SK-N-DZ (cell line): ENCODE data around the gene PDE1A. TPM values are rescaled to one million over a fixed set of nuclear protein-coding genes. Genes with fewer than 3 reads are reported as not detected.

ENCODE experiments used
- DNase-seq: peaks from one replicate; pipeline ENCODE4 v3.0.0-alpha.2; 2015; ENCODE audit warnings: low spot score
- polyA plus RNA-seq, 2 experiments: library from polyadenylated mRNA; depleted of rRNA; stranded (reverse); fragments of >200 nt; gene quantifications; 2 replicates each; pipeline ENCODE4 v1.2.3, GENCODE V29; 2014

Gene PDE1A
- polyA plus RNA-seq (2014; cell fraction: cytosol; rRNA removed) = 1.6 and 2.0 TPM in 2 replicates
- polyA plus RNA-seq (2014; cell fraction: nucleus; rRNA removed) = 1.7 and 2.2 TPM in 2 replicates

DNA sequence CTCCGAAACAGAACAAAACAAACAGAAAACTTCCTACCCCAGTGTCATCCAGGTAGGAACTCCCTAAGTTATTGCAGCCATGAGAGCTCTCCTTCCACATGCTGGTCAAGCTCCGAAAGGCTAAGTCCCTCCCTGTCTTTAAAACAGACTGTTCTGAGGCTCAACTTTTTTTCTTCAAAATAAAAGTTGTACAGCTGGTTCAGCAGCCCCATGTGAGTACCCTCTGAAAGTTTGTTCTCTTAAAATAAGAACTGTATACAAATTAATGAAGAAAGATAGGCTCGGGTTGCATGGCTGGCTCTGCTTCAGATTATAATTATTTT lies at the start of gene PDE1A:
TSS of gene PDE1A (minus strand) at position 119 of the 323 bp plus-strand sequence.
- no peak for DNase-seq

DNA sequence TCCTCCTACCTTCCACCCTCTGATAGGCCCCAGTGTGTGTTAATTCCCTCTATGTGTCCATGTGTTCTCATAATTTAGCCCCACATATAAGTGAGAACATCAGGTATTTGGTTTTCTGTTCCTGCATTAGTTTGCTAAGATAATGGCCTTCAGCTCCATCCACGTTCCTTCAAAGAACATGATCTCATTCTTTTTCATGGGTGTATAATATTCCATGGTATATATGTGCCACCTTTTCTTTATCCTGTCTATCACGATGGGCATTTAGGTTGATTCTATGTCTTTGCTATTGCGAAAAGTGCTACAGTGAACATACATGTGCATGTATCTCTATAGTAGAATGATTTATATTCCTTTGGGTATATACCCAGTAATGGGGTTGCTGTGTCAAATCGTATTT lies 46.8 kb upstream of the PDE1A start:
- DNase-seq = no peak

DNA sequence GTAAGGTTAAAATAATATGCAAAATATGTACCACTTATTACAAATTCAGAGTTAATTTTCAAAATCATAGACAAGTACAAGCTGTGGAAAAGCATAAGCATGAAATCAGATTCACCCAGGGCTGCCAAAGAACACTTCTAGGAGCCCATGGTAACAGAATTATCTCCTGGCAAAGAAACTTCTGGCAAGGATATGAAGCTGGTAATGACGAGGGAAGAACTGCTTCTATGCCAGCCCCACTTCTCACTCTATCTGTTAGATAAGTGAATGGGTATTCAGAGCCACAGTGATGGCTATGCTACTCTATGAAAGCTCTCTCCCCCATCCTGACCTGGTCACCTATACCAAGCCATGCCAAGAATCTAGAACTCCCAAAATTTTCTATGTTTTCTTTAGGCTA lies 36.9 kb upstream of the PDE1A start:
- no peak for DNase-seq

DNA sequence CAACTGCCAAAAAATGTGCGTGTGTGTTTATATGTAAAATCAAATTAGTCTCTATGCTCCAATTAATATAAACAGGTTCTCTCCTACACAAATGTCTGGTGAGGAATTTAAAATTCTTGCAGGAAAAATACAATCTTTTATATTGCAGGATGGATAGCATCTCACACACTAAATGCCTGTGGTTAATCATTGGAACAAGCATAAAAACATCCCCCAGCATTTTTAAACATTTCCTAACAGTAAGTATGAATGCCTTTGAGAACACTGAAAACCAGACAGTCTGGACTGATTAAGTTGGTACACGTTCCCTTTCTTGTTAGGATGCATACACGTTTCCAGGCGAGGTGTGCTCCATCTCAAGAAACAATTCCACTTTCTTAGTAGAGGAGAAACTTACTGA lies 29.9 kb upstream of the PDE1A start:
- DNase-seq = no peak

DNA sequence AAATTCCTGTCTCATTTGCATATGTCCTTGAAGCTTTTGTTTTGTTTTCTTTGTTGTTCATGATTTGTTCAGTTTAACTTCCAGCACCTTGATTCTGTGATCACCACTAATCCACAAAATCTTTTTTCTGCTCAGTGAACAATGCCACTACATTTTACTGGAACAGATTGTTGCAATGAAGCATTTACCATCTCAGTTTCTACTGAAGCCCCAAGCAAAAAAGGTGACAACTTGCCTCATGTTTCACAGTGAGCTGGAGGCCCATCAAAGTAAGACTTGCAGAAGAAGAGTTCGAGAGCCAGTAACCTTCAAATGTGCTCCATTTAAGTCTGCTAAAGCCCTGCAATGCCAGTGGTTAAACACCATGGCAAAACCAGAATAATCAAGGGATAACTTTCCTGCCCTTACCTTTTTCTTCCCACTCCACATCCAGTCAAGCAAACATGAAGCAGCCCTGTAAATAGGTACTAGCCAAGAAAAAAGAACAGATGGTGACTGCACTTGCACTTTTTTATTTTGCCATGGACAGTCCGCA lies 25.7 kb upstream of the PDE1A start:
- no peak for DNase-seq

DNA sequence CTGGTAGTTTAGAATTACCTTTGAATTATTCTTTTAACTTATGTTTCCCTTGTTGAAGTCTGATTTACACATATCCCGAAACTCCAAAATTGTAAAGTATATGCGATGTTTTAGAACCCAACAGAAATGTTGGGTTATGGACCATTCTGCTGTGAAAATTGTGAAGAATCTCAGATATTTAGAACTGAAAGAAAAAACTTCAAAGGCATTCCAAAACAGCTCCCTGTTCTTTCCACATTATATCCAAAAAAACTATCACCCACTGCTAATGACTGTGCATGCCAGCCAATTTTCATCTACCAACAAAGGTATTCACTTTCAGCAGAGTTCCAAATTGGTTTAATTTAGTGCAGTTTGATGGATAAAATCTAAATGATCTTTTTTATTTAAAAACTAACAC lies 21.5 kb upstream of the PDE1A start:
- no peak for DNase-seq

DNA sequence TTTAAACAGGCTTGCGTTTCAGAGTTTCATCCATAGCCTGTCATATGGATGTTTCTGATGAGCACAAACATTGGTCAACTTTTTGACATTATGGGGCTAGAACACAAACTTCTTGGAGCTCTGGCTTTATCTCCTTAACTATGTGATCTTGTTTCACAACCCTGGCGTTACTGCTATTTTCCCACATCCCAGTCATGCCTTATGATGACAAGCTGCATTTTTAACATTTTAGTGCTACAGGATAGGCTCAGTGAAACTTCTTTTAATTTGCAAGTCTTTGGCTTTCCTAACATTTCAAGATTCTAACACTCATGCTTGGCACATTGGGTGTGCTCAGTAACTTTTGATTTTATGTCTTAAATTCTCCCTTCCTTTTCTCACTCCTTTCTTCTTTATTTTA lies 21.0 kb upstream of the PDE1A start:
- no peak for DNase-seq

DNA sequence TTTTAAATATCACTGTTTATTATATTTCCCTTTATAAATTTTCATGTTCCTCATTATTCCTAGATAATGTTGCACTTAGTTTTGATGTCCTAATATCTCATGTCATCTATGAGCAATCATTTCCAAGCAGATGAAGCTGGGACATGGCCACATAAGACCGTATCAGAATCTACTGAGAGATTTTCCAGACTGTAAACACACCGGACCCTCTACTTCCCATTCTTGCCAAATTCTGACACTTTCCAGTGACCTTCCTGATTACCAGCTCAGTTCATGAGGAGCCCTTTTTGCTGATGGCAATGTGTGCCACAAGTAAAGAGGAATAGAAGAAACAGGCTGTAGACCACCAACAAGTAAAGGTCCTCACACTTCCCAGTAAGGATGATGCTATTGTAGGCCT lies 20.3 kb upstream of the PDE1A start:
- DNase-seq = no peak

DNA sequence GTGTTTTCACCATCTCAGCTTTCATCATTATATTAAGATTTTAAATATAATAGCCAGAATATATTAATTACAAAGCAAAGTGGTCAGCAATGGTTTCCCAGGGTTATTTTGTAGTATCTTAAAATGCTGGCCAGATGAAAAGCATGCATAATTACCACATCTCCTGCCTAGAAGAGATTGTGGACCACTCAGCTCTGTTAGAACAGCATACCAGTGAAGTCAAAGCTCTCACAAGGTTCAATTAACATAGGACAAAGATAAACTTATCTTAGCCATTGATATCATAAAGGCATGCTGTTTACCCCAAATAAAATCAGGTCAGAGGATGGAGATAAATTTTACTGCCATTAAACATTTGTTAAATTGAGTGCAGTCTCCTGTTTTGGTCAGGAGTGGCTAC lies 19.3 kb upstream of the PDE1A start:
- DNase-seq = no peak

DNA sequence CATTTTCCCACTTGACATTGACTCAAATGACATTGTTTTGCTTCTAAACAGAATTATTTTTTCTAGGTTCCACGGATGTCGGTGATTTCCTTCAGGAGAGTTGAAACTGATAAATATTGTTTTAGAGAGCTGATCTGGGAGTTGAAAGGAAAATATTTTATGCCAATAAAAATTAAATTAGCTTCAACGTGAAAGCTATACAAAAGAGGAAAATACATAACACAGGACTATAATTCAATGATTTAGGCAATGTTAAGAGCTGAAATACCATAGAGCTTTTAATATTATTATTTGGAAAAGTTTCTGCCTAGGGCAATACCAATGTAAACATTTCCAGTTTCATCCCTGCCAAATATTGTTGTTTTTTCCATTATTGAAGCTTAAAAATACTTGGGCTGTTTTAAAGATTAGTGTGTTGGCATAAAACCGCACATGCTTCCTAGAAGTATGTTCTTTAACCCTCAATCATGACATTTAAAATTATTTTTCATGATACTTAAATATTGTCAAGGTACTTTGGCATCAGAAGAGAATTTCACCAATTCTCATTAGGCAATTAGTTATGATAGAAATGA lies 18.6 kb upstream of the PDE1A start:
- DNase-seq = no peak

DNA sequence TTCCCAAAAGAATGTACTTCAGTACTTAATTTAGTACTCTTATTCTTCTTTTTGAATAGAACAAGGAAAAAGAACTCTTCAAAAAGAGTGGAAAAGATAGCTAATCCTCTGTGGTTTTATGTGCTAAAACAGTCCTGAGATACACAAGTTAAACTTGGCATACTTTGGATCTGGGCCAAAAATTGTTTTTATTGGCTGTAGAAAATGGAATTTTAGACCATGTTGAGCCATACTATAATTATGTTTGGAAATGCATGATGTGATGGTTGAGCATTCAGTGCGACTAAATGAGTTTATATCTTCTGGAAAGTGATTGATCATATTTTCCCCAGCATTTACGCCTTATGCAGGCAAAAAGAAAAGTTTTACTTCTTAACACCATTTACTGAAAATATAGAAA lies 18.0 kb upstream of the PDE1A start:
- DNase-seq = no peak

DNA sequence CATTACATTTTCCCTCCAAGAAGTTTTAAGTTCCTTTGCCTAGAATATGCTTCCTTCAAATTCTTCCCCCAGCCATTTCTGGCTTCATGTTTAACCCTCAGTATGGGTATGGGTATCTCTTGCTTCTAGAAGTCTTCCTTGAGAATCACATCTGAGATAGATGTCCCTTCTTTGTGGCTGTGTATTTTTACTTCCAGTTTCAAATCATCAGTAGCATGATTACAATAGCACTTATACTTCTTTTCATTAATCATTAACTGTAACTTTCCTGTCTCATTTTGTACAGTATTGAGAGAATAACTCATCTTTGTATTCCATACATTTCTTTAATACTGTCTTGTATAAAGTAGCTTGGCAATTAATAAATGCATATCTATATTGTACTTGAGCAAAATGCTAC lies 17.3 kb upstream of the PDE1A start:
- DNase-seq = no peak

DNA sequence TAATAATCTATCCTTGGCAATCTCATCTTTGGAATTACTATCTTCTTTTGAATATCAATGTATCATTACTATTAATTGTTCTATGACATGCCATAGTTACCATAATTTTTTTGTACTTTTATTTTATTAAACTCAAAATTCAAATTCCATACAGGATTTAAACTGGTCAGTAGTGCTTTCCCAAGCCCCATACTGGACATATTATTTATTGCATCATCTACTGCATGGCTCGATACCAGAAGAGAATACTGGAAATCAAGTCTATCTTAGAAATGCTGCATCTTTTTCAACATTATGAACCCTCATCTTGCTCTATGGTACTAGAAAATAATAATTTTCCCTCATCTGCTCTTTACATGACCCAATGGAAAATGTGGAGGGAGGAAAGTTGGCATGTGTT lies 9.4 kb upstream of the PDE1A start:
- DNase-seq = no peak

DNA sequence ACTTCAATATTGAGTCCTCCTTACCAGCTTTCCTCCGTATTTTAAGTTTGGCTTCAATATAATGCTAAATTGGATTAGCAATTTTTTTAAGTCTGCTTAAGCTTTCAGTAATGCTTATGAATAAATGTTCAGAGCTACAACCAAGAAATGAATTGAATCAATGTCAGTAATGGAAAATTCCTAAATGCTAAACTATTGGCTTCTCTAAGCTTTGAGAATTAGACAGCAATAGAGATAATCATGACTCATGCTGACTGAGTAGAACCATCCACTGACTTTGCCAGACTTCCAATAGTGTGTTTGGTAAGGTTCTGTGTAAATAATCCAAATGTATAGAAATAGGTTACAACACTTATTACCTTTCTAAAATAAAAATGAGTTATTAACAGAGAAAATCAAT lies 8.9 kb upstream of the PDE1A start:
- DNase-seq = no peak

DNA sequence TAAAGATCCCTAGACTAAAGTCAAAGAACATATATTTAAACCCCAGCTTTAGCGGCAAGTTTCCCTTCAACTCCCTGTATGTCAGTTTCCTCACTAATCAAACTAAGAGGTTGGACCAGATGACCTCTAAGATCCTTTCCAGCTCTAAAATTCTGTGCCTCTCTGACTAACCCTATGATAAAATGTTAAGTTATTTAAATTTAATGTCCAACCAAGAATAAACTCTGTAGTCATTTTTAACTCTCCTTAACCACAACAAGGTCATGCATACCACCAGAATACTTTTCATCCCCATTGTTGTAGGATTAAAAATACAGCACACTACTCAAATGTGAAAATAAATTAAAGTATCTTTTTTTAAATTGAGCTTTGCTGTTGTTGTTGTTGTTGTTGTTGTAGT lies 5.2 kb upstream of the PDE1A start:
- DNase-seq = no peak

DNA sequence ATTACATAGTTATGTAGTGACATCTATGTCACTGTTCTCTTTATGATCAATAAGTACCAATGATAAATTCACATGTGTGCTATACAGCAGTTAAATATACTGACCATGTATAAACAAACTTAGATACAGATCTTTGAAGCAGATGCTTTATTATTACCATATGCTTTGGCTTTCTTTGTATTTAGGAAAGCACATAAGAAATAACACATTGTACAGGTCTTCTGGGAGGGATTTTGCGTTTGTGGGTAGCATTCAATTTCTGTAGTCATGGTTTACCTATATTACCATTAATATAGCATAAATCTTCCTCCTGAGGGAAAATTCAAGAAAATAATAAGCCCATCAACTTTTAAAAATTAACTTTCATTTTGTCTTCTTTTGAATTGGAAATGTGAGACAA lies 1.6 kb upstream of the PDE1A start:
- DNase-seq = no peak

DNA sequence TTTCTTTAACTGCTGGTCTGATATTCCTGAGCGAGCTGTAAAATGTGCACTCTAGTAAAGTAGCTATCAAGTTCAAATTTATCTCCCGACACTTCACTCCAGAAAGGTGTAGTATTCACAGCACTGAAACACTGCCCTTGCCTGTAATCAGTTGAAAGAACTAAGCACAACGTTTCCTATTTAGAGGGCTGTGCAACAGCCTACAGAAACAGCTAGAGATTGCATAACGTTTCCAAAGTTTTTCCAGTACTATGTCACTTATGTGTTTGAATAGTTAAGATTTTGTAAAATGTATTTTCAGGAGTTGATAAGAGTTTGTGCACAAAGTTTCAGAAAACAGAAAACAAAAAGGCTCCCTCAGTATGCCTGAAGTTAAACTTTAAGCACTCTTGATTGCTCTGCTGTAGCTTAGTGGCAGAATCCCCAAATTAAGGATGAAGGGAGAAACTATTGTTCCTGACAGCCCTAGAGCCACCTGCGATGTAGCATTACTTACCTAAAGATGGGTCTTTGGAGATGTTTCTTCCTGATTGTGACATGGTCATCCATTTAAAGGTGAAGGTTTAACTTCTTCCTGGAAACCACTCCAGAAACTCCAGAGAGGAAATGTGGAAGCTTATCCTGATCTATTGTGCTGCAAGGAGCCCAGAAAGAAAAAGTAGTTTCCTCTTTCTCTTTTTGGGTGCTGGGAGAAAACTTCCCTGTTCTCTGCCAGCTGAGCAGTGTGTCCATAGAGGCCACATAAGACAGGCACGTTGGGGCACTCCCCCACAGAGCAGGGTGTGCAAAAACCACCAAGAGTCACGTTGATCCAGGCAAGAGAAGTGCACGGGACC lies 536 bp downstream of the PDE1A start:
- no peak for DNase-seq

DNA sequence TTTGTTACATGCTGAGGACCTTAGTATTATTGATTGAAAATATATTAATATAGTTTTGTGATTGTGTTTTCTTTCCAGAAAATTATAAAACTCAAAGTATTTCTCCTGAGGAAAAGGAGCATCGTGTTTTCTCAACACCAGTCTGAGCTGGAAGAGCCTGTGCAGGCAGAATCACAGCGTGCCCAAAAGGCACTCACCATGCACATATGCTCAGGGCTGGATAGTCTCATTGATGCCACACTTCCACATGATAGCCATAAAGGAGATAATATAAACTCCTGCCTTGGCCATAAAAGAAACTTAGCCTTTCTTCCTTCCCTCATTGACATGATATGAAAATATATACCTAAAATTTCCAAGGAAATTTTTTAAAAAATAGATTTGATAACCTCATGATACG lies 4.0 kb downstream of the PDE1A start:
- no peak for DNase-seq

DNA sequence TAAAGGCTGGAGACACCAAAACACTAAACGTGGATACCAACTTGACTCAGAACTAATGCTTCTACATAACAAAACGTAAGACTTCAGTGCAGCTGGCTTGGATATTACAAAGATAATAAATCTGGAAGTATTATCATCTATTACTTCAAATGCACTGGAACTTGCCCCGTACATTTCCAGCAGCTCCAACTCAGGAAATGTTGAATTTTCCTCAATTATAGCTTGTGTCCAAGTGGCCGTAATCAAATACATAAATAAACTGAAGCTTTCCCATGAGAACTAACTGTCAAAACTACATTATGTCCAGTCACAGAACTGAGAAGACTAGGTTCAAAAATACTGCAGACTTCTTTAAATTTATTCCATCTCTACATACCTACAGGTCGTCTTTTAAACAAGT lies 6.2 kb downstream of the PDE1A start:
- no peak for DNase-seq

DNA sequence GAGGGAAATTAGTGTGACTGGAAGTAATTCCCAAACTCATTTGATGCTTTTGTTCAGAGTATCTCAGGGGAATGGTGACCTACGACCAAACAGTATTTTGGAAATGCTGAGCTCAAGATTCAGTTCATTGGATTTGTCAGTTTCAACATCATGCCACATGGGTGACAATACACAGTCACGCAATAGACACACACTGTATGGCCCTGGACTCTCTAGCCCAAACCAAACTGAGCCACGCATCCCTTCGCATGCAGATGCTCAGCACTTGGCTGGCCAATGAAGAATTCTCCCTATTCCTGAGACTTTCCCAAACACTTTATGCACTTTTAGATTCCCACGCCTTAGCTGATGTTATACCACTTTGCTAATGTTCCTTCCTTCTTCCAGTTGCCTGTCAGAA lies 10.0 kb downstream of the PDE1A start:
- DNase-seq = peak; percentile 18

DNA sequence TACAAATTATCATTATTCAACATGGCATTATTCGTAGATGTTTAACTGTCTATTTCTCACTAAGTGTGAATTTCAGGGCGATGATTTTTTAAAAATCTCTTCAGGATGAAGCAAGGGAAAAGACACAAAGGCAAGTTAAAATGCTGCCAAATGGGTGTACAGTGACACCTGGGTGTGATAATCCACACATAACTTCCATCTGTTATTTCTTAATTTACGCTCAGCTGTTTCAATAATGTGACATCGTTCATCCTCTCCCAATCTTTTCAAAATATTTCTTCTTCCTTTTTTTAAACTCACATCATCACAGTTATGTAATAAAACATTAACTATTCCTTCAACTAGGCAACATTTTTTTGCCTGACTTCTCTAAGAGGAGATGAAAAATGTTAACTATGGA lies 10.6 kb downstream of the PDE1A start:
- no peak for DNase-seq

DNA sequence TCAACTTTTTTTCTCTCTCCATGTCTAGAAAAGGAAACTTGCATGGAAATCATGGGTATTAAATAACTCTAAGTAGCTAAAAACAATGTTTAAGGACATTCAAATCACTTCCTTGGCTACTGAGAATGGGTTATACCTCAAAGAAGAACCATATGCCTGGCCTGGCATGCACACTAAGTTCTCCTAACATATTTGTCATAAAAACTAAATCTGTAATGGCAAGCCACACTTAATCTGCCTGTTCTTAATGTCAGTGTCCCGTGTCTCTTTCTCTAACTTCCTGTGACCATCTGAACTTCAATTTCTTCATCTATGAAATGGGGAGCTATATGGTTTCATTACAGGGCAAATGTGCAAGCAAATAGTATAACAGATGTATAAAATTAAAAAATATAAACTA lies 11.1 kb downstream of the PDE1A start:
- no peak for DNase-seq

DNA sequence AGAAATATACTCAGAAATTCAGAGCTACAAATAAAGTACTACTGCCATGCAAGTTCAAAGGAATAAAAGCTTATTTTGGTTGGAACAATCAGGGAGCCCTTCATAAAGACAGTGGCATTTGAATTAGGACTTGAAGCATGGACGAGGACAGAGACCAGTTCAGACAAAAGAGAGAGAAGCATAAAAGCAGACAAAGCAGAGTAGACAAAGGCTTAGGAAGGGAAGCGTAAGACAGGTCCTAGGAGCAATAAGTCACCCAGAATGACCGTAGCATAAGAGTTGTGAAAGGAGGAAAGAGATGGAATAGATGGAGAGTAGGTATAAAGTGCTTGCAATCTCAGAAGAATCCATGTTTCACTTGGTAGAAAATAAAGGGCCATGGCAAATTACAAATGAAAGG lies 14.0 kb downstream of the PDE1A start:
- no peak for DNase-seq
